HG03060 (cell line): Measurements from ENCODE around the gene FLNB.

Experiments
- ATAC-seq: cut with Tn5 transposase; IDR thresholded peaks from one replicate; pipeline ENCODE4 v1.9.1; 2021; ENCODE audit warnings: low read depth, moderate number of reproducible peaks; ENCODE audit not compliant: unreplicated experiment

FLNB gene

DNA sequence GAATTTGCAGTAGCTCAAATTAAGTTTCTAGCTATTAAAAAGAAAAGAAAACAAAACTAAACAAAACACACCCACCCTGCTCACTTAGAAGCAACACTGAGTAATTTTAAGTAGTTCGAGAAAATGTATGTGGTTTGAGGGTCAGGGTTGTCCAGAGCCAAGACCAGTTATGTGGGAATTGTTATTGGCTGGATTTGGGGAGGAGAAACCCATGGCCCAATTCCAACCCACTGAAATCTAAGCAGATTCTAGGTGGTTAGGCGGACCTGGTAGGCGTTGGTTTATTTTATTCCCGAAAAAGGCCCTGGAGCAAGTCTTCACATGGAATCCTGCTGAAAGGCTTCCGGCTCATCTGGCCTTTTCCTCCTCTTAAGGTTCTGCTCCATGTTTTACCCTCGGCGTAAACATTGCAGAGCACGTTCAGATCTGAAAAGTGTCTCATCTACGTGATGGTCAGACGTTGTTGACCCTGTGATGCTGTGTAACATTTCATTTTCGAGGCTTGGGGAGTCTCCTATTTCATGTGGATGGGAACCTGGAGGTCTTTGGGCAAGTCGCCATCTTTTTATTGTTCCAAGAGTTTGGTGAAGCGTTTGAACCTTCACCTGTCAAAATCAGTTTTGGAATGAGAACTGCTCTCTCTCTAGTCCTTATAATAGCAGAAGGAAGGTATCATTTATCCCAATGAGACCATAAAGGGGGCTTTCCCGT, 64.0 kb downstream of the FLNB start:
- ATAC-seq, result no peak

DNA sequence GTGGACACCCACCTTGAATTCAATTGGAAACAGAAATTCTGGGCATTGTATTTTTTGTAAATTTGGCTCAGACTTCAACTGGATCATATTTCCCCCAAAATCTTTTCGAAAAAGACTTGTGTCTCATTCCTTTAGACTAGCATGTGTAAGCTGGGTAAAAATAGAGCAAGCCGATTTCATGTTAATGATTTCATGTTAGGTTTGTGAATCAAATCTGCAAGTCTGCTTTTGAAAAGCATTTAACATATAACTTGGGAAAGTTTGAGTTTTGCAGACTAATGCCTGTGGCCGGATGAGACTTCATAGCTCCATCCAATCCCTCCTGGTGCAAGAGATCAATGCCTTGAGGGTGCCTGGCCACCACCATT, 64.5 kb downstream of the FLNB start:
- no peak for ATAC-seq

DNA sequence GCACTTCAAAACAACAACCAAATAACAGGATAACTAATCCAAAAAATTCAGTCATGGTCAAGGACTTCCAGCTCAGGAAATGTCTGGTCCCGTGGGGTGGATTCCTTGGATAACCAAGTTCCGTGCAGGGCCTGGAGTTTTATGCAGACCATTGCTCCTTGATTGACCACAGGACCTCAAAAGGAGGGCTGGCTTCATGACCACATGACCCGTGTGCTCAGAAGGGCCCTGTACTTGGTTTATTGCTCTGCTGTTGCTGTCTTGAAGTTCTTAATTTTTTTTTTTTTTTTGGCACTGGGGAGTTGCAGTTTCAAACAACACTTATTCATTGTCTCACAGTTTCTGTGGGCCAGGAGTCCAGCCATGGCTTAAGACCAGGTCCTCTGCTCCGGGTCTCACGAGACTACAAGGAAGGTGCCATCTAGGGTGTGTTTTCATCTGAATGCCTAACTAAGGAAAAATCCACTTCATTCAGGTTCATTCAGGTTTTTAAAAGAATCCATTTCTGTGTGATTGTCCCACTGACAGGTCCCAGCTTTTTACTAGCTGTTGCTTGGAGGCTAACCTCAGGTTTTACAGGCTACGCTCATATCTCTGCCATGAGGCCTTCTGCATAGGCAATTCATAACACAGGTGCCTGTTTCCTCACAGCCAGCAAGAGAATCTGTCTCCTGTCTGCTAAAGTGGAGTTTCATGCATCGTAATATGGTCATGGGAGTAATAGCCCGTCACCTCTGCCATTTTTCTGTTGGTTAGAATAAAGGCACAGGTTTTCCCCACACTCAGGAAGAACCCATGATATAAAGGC, 65.3 kb downstream of the FLNB start:
- no peak for ATAC-seq

DNA sequence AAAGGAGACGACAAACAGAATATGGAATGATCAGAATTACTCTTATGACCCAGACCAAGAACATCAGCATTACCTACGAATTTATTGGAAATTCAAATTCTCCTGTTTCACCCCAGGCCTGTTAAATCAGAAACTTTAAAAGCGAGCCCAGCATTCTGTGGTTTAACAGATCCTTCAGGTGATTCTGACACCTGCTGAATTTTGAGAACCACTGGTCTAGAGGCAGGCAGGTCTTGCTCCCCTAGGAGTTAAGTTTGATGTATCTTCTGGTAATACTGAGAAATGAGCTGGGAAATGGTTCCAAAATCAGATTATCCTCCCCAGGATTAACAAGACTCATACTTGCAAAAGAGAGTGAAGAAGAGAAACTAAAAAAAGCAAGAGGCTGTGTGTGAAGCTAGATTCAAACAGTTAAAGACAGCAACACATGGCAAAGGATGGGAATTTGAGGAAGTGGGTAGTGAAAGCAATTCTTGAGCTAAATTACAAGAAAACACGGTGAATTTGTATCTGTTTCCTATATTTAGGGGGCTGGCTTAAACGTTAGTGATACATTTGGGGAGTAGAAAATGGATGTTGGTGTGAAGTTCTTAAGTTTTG, 66.0 kb downstream of the FLNB start:
- no peak for ATAC-seq

DNA sequence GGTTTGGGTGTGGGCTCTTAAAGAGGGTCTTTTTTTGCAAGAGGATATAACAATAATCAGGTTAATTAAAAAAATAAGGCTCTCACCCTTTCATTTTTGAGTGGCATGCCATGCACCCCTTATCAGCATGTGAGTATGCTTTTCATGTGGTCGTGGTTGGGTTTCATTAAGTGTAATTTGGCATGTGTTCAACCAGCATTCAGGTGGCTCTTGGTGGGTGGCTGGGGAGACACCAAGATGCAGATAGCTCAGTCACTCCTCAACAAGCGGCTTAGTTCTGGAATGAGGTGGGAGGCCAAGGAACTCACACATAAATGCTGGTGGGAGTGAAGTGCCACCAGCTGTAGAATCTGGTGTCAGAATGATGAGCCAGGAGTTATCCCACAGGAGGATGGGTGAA, 66.8 kb downstream of the FLNB start:
- no peak for ATAC-seq

DNA sequence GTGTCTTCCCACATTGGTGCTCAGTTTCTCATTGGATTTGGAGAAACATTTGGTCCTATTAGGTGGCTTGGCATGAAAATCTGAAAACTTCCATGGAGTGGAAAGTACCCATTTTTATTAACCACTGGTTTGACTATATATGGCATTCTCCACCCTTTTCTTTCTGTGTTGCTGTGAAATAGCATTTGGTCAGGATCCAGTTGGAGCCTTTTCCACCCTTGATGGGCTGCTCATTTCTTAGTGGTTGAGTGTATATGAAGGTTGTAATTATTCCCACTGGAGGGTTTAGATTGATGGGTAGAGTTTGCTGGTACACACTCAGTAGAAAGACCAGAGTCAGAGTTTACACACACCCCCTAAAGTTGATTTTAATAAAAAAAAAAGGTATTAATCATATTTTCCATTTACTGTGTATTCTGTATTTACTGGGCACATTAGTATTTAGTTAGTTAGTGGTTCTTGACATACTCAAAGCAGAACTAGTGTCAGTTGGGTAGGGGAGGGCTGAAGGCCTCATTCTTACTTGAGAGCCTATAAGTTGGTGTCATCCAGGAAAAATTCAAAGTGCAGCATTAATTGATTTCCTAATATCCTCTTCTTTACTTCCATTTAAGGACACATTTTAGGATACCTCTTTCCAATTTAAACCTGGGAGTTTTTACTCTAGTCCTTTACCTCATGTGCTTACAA, 69.5 kb downstream of the FLNB start:
- no peak for ATAC-seq

DNA sequence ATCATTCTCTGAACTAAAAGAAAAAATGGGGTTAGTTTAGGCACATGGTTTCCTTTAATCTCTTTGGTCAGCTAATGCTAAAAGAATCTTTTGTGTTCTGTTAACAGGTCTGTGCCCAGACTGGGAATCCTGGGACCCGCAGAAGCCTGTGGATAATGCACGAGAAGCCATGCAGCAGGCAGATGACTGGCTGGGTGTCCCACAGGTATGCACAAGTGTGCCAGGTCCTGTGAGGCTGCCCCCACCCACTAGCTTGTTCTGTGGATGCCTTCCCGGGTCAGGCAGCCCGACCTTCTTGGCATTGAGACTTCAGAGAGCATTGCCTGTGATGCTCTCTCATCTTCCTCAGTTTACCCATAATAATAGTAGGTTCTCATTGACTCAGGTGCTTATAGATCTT, 70.4 kb downstream of the FLNB start:
- ATAC-seq, result no peak

DNA sequence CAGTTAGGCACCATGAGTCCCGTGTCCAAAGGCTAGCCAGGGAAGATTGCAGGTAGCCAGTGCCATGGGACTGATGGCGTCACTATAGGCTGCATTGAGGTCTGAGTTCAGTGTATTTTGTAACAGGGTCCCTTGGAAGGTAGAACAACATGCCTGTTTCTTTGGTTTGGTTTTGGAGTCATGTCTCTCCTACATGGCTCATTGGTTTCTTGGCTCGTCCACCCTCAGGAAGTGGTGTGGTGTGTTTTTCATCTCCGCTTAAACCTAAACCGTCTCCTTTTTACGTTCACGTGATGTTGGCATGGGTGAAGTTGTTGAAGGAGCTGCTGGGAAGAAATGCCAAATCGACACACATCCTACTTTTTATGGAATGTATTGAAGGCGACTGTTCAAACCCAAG, 71.6 kb downstream of the FLNB start:
- no peak for ATAC-seq

DNA sequence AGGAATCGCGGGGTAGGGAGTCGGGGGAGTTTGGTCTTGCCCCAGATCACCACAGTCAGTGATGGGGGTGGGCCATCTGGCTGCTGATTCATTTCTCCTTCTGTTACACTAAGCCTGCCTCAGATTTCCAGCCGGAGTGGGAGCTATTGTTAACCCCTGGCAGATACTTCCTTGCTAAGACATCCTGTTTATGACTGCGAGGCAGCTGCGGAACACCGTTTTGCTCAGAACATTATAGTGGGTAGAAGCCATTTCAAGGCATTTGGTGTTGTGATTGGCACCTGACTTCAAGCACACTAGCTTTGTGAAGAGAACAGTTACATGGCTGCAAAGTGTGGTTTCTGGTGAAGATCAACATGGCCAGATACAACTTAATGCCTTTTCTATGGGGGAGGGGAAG, 73.8 kb downstream of the FLNB start:
- no peak for ATAC-seq

DNA sequence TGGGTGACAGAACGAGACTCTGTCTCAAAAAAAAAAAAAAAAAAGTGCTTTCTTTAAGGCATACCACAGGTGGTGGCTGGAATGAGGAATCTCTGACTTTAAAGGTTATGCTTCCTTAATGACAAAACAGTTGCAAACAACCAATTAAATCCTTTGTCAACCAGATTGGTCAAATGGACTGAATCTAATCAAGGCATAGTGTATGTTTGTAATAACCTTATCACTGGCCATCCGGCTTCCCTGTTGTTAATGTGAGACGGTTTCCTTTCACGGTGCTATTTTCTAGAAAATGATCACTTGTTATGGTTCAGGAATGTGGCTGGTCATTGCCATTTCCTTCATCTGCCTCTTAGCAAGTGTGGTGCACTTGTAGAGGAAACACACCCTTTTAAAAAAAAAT, 75.9 kb downstream of the FLNB start:
- no peak for ATAC-seq

DNA sequence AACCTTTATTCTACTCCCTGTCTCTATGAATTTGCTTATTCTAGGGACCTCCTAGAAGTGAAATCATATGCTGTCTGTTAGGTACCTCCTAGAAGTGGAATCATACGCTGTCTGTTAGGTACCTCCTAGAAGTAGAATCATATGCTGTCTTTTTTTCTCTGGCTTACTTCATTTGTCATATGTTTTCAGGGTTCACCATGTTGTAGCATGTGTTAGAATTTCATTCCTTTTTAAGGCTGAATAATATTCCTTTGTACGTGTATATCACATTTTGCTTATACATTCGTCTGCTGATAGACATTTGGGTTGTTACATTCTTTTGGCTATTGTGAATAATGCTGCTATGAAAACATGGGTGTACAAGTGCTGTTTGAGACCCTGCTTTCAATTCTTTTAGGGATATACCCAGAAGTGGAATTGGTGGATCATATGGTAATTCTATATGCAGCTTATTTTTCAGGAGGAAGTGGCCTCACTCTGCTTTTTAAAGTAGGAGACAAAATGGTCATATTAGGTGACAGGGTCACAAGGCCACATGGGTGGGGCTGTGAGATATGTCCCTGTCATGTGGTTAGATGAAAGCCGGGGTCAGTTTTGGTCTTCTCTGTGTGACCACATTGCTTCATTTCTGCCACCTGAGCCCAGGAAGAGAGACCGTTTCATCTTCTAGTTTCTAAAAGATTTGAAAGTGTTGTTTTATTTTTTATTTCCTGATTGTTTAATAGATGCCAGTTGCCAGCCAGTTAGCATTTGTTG, 76.7 kb downstream of the FLNB start:
- ATAC-seq, result no peak

DNA sequence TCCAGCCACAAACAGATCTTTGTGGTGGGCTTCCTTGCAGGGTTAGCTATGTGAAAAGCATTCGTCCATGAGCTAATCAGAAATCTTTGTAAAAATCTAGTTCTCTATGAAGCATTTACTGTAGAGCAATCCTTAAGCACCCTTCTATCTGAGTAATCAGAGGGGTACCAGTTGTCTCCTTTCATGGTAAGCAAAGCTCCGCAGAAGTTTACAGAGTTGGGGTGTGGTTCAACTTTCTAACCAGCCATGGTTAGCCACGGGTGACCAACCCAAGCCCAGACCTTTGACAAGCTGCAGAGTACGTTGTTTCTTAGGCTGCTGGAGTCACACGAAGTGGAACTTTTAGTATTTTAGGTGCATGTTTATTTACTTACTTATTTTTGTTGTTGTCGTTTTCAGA, 77.4 kb downstream of the FLNB start:
- ATAC-seq, result no peak

DNA sequence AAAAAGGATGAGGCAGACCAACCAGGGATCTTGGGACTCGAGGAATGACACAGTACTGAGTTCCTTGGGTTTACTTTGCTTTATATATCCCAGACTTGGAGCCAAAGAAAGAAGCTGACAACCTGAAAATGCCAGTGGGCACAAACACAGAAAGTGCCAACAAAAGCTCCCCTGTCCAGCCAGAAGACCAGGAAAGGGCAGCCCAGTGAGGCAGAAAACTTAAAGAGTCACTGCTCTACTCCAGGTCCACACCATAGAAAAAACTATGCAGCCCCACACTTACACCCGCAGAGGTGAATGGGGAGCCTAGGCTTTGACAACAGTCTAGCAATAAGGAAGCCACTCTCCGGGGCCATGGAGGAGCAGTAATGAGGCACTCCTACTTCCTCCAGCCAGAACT, 80.3 kb downstream of the FLNB start:
- no peak for ATAC-seq

DNA sequence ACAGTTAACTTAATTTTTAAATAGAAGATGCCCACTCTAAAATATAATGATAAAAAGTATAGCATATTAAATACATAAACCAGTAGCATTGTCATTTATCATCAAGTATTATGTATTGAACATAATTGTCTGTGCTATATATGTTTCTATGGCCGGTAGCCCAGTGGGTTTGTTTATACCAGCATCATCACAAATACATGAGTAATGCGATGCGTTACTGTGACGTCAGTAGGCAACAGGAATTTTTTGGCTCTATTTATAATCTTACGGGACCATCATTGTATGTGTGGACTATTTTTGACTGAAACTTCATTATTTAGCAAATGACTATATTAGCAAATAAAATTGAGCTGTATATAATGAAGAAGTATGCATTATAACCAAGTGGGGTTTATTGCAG, 82.1 kb downstream of the FLNB start:
- no peak for ATAC-seq

DNA sequence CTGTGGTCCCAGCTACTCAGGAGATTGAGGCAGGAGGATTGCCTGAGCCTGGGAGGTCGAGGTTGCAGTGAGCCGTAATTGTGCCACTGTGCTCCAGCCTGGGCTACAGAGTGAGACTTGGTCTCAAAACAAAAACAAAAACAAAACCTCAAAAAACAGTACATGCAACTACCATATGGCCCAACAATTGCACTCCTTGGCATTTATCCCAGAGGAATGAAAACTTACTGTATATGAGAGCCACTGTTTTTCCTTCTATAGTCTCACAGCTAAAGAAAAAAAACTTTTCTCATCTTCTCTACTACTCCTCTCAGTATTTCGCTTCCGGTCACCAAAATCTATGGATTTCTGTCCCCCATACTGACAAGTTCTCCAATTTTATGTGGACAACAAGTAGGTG, 84.3 kb downstream of the FLNB start:
- ATAC-seq, result no peak

DNA sequence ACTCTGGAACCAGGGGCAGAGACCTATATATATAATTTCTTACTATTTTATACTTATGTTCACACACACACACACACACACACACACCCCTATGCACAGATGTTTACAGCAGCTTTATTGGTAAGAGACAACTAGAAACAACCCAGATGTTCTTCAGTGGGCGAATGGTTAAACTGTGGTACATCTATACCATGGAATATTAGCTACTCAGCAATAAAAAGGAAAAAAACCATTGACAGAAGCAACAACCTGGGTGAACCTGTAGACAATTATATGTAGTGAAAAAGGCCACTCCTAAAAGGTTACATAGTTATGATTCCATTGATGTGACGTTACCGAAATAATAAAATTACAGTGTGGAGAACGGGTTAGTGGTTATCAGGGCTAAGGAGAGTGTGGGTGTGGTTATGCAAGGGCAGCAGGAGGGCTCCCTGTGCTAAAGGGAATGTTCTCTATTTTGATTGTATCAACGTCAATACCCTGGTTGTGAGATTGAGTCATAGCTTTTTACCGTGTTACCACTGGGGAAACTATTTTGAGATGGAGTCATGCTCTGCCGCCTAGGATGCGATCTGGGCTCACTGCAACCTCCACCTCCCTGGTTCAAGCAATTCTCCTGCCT, 85.5 kb downstream of the FLNB start:
- ATAC-seq, result no peak

DNA sequence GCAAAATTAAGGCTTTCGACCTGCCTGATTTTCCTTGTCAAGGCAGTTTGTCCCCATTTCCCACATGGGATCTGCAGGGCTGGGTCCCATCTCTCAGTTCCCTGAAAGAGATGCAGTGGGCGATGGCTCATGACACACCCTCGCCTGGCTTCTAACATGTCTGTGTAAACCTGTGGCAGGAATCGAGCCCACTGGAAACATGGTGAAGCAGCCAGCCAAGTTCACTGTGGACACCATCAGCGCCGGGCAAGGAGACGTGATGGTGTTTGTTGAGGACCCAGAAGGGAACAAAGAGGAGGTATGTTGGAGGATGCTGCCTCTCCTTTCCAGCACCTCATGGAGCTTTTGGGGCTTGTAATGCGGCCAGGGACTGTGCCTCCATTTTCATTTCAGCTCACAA, 86.4 kb downstream of the FLNB start:
- ATAC-seq, result no peak

DNA sequence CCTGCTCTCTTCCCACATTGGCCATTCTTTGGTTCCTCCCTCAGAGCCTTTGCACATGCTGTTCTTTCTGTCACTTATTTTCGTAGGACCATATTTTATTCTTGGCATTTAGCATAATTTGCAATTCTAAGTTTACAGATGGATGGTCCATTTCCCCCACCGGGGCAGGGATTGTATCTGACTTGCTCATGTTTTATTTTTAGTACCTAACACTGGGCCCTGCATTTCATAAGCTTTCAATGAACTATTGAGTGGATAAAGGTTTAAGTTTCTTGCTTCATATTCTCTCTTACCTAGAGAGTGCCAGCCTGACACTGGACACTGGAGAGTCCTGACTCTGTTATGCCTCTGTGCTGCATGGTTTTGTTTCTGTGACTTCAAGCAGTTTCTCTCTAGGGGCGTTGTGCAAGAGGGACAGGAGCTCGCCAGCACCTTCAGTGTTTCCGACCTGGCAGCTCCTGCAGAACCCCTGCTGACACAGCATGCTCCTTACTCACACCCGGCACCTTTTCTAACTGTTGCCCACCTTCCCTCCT, 87.4 kb downstream of the FLNB start:
- no peak for ATAC-seq

DNA sequence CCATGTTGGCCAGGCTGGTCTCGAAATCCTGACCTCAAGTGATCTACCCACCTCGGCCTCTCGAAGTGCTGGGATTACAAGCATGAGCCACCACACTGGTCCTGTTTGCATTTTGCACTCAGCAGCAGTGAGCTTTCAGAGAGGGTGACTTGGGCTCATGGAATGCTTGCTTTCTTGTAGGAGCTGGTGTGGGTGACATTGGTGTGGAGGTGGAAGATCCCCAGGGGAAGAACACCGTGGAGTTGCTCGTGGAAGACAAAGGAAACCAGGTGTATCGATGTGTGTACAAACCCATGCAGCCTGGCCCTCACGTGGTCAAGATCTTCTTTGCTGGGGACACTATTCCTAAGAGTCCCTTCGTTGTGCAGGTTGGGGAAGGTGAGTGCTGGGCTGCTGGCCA, 90.3 kb downstream of the FLNB start:
- no peak for ATAC-seq

DNA sequence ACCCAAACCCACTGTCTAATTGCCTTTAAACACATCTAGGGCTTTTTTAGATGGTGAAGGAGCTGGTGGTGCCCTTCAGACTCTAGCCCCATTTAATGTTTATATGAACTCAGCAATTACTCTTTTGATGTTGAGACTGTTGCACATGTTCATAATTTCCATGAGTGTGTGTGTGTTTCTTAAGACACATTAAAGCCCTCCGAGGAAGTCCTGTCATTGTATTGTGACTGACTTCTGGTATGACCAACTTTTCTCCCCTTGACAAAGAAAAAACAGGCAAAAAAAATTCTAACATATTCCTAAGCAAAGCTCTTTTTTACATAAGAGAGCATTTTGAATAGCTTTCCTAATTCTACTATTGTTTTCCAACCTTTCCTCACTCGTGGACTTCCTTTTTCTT, 91.6 kb downstream of the FLNB start:
- no peak for ATAC-seq
